Hematopoietic multipotent progenitor cell (in vitro differentiated cells): ENCODE data around the gene CD58. TPM values are rescaled to one million over a fixed set of nuclear protein-coding genes. Genes with fewer than 3 reads are reported as not detected.

Source experiments
- DNase-seq, 3 donors: peaks; one replicate each; pipeline ENCODE4 v3.0.0-alpha.2; 2011 to 2015; ENCODE audit warnings: low read depth in 2 of 3, low spot score in 2 of 3
- total RNA-seq: library from RNA; depleted of rRNA; stranded (reverse); fragments of >200 nt; gene quantifications from one replicate; pipeline ENCODE4 v1.2.3, GENCODE V29; 2012

The CD58 gene
- total RNA-seq, 1 donor = 26.9 TPM

DNA sequence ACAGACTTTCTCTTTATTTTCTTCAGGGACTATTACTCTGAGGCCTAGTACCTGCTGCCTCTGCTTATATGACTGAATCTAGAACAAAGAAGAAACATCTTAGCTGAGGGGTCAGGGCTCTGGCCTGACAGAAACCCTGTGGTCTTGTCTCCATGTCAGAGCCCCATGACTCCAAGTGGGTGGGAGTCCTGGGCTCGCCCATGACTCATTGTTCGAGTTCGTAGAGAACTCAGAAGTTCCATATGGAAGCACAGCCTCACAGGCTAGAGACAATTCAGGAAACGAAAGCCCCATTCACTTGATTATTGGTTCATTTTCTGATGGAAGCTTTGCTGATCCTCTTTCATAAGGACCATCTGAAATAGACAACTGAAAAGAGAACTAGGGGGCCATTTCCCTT lies 73.2 kb downstream of the CD58 start:
- no peak for DNase-seq

DNA sequence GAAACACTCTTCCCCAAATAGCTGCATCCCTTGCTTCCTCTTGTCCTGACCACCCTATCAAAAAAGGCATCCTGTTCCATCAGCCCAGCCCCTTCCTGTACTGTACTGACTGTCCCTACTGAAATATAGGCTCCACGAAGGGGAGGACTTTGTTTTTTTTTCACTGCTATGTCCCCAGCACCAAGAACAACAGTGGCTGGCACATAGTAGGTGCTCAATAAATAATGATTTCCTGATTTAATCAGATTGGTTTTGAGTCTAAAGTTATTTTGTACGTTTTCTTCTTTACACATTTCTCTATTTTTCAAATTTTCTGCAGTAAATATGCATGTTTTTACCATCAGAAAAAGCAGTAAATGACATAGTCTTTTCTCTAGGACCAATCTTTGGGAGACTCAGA lies 73.9 kb downstream of the CD58 start:
- DNase-seq = no peak

DNA sequence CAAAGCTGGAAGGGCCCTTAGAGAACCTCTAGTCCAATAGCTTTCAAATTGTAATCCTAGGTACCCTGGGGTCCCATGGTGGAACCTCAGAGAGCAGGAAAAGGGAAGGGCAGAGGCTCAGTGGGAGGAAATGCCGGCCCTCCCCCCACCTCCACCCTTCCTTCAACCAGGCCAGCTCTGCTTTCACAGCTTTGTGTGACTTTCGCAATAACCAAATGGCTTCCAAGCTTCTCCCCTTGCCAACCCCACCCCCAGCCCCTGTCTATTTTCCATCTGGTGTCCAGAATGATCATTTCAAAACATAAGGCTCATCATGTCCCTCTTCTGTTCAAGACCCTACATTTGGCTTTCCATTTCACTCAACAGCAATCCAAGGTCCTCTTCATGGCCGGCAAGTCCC lies 74.4 kb downstream of the CD58 start:
- no peak for DNase-seq

DNA sequence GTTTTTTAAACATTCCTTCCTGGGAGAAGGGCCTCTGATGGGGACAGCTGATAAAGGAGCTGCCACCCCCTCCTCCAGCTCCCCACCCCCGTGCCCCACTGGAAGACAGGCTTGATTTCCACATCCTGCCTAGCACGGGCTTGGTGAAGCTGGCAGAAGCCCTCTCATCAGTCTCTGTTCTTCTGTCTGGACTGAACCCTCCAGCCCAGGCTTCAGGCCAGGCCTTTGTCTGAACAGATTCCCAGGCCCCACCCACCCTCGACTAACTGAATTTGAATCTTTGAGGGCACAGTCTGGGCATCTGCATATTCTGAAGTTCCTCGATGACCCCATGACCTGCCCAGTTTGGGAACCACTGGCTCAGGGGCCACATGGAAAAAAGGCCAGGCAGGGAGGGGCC lies 75.3 kb downstream of the CD58 start:
- DNase-seq = no peak

DNA sequence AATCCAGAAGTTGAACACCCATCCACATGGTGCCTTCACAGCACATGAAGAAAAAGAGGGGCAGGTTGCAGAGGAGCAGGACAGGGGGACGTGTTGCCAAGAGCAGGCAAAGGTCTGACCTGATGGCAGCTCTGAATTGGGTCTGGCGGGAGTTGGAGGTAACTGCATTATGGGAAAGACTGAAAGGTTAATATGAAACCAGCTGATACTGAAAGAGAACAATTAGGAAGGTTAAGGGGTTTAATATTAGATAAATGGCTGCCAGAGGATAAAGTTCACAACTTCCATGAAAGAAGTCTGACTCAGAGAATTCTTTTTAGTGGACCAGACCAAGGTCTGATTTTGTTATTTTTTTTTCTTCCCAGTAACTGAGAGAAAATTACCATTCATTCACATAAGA lies 76.1 kb downstream of the CD58 start:
- no peak for DNase-seq

DNA sequence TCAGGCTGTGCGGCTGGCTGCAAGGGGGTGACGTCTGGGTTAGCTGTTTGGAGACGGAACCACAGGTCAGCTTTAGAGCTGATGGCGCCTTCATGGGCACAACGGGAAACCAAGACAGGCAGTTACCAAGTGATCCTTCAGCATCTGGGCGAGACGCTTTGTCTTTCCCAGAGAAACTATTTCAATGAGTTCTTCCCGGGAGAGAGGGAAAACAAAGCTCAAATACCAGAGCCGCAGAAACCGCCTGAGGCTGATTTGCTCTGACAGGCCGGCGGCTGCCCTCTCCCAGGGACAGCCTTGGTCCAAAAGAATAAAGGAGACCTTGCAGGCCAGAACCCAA lies 76.5 kb downstream of the CD58 start:
- DNase-seq = no peak

DNA sequence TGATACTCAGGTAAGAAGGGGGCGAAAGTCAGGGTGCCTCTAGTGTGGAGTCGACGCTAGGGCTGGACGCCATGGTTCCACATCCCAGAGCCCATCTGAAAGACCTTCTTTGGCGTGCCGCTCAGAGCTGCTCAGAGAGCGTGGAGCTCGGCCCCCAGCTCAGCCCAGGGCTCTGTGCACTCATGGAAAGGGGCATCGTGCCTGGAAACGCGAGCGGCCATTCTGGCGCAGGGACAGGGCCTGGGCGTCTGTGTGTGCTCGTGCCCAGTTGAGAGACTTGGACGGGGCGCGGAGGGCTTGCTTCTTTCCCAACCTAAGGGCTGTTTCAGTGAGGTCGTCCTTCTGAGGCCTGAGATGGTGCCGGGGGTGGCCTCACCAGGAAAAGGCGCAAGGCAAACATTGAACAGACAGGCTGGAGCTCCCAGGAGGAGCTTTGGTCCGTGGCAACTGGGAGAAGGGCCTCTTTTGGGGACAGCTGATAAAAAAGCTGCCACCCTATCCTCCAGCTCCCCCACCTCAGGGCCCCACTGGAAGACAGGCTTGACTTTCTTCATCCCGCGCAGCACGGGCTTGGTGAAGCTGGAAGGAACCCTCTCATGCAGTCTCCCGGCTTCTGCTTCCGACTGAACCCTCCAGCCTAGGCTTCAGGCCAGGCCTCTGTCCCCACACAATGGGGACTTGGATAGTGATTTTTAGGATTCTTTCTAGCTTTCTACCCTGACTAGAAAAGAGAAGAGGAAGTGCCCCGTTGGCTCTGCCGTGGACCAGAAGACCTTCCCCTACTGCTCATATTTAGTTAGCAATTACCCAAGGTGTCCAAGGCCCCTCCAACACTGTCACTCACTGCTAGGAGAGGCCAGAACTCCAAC lies 77.1 kb downstream of the CD58 start:
- no peak for DNase-seq

DNA sequence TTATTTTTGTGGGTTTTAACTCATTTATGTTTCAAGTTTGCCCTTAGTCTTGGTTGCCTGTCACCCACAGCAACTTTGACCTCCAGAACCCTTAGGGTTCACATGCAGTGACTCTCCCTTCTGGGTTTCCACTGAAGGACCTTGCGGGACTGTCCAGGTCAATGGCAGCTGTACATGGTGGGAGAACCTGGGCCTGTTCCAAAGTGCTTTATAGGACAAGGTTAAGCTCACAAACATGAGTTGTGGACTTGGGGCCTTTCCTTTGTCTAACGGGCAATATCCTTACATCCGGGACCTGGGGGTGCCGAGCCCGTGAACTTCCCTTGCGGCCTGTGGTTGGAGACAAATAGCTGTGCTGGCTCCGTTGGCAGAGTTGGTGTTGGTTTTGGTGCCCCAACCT lies 77.8 kb downstream of the CD58 start:
- DNase-seq = no peak

DNA sequence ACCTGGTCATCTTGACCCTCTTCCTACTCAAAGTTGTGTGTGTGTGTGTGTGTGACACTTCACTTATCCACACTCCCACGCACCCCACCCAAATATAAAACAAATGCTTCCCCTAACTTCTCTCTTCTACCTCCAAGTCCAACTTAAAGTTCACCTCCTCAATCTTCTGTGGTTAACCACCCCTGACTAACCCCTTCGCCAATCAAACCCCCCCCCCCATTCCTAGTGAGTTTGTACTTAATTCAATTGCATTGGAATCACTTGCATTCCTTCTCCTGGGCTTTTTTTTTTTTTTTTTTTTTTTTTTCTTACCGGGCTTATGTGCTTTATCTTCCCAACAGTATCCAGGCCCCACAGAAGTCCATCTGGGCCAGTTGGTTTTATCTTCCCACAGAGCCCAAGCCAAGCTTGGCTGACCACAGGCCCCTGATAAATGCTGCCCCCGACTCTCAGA lies 78.4 kb downstream of the CD58 start:
- no peak for DNase-seq

DNA sequence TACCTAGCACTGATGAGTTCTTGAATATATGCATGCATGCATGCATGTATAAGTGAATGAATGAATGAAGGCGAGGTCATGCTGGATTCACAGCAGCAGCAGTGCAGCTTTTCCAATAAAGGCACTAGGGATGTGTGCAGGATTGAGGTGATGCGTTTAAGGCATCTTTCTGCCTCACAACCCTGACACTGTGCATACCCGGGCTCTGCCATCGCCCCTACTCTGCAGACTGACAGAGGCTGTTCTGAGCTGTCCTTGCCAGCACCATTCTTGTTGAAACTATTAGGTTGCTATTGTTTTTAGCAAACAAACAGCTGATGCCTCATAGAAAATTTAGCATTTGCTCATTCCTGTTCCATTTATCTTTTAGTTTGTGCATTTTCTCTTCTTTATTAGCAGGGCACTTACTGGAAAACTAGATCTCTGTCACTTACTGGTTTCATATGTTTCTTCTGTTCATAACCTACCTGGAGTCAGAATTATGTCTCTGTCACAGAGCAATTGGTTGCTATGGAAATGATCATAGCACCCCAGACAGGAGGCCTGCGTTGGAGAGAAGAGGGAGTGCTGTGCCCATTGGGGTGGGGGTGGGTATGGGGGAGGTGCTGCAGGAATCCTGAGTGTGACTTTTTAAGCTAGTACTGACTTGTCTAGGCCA lies 79.0 kb downstream of the CD58 start:
- no peak for DNase-seq

DNA sequence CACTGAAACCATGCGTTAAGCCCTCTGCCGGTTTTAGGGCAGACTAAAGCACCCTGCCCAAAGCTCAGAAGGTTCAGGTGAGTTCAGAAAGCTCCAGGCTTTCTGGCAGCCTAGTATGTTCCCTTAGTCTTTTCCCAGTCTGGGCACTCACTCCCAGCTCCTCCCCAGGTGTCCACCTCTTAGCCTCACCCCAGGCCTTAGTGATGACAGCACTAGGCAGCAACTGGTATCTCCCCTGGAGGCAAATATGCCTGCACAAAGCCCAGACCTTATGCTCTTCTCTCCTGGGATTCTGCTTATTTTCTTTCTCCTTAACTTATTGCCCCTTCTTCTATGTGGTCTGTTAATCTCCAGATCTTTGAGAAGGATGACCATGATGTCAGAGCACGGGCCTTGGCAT lies 80.2 kb downstream of the CD58 start:
- DNase-seq = no peak

DNA sequence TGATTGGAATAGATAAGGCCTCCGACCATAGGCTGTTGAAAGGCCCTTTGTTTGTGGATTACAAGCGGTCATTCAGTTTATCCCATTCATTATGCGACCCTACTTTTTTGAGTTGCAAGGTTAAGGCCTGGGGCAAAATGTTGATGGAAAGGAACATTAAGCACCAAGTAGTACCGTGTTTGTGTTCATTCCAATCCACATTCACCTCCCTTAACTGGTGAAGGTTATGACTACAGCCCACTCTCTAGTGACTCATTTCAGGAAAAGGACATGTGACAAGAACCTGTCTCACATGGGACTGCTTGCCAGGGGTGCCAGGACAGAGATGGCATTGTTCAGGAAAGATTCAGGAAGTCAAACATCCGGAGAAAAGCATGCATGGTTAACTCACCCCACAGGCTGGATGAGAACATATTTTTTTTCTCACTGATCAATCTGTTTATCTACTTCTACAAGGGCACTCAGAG lies 81.6 kb downstream of the CD58 start:
- no peak for DNase-seq

DNA sequence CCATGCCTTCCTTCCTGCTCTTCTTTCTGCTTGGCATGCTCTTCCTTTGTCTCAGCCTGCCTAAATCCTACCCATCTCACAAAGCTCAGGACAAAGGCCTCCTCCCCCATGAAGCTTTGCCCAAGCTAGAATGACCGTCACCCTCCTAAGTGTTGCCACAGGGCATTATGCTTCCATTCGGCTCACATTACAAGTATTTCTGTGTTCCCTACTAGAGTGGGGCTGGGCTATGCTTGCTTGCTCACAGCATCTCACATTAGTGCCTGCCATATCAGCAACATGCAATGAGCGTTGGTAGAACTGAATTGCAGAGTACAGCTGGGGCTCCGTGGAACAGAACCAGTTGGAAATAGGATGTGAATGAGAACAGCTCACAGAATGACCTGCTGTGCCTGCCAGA lies 82.8 kb downstream of the CD58 start:
- no peak for DNase-seq

DNA sequence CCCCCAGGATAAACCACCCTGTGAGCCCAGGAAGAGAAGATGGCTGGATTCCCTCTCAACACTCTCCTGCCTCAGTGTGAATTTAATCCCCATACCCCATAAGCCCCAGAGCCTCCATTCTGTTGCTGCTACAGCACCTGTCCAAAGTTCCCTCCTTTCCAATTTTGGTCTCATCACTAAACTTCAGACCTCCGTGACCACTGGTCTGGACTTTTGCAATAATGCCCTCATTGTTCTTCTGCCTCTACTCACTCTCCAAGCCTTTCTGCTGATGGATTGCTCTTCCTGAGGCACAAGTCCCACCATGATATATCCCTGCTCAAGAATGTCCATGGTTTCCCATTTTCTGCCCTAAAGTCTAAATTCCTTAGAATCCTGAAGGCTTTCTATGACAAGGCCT lies 83.2 kb downstream of the CD58 start:
- DNase-seq = no peak

DNA sequence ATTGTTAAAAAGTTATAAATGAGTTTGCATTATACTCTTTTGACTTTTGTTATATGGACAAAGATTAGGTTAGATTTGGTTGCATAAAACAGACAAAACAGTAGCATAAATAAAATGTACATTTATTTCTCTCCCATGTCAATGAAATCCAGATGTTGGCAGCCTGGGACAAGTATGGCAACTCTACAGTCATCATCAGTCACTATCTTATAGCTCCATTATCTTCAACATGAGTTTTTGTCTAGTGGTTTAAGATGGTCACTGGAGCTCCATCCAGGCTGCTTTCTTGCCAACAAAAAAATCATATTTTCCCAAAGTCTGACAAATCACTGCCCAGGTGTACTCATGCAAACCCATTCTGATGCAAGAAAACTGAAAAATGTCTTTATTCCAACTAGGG lies 83.8 kb downstream of the CD58 start:
- no peak for DNase-seq

DNA sequence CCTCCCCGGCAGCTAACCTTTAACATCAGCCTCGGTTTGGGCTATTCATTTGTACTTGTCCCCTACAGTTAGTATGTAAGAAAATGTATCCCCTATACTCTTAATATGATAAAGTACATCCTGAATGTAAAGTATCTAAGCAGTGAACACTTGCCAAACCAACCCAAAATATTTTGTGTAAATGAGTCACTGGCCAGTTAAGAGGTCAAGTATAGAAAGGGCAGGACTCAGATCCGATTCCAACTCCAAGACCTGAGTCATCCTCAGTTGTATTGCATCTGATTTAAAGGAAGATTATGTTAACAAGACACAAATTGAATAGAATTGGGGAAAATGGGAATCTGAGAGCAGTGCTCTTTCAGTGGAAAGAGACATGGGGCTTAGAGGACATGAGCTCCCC lies 84.4 kb downstream of the CD58 start:
- DNase-seq = no peak

DNA sequence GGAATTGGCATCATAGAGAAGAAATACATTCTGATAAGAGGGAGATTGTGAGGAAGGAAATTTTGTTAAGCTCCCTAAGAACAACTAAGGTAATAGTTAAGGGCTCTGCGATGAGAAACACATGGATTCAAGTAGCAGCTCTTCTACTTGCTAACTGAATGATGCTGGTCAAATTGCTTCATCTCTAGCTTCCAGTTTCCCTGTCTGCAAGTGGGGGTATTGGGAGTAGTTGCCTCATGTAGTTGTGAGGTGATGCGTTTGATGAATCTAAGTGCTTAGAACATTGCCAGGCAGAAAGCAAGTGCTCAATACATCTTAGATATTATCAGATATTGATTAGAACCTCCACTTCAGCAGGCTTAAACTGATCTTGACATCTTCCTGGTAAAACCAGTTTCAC lies 84.8 kb downstream of the CD58 start:
- DNase-seq = no peak

DNA sequence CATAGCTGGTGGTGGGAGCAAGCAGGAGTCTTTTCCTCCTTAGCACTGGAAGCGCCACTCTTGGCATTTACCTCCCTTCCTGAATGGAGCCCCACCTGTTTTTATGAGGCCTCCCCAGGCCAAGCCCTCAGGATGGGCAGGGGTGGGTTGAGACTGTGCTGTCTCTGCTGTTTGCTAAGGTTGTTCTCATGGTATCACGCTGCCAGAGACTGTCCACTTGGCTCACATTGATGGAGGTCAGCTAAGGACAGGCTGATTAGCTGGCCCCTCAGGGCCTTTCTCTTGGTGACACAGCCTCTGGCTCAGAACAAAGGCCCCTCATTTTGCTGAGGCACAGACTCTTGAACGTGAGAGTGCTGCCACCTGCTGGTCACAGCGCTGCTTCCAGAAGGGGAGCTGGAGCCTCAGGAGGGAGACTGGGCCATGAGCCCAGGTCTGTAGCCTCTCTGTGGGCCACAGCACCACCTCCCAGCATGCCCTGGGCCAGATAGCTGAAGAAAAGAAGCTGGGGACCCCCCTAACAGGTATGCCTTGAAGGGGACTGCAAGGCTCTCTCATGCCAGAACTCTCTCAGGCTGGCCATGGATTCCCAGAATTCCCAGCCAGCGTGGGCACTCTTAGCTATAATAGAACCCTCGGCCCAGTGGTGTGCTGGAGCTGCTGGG lies 85.6 kb downstream of the CD58 start:
- peak; percentile 74 to 92 (median 81) for DNase-seq

DNA sequence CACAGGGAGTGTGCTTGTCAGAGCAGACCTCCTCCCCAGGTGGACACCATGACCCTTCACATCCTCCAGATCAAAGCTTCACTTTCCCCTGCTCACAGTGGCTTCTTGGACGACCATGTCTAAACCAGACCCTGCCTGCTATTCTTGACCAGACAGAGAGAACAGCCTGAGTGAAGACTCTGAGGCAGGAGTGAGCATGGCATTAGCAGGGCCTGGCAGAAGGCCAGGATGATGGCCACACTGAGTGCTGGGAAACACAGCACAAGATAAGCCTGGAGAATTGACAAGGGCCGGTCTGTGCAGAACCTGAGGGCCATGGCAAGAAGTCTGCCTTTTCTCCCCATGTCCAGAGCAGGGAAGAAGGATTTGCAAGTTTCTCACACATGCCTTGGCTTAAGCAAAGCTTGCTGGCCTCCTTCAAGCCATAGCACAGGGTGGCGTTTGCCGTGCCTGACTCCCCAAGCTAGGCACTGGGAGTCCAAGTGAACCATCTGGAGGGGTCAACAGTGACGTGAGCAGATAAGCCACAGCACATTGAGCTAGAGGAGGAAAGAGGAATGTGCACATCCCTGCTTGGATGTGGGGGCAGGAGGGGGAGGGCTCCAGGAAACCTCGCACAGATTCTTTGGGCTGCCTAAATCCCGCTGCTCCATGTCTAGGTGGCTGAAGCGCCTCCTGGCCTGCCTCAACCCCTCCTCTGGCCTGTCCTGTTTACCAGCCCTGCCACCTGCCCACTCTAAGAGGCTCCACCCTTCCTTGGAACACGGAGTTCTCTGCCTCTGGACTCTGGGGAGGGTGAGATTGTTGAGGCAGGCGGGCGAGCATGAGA lies 87.1 kb downstream of the CD58 start:
- DNase-seq = no peak

DNA sequence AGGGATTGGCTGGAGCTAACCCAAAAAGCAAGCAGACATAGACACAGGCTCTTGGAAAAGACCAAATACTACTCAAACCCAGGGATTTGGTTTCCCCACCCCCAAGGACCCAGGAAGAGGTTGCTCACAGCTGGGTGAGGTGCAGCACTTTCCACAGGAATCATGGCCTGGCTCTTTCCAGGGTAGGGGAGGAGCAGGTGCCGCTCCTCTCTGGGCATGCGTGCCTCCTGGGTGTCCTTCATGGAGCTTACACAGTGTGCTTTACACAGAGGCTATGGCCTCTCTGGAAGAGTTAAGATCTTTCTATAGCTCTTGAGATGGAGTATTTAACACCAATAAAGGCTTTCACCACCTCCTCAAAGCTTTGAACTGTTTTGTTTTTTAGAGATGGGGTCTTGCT lies 88.3 kb downstream of the CD58 start:
- DNase-seq = no peak

DNA sequence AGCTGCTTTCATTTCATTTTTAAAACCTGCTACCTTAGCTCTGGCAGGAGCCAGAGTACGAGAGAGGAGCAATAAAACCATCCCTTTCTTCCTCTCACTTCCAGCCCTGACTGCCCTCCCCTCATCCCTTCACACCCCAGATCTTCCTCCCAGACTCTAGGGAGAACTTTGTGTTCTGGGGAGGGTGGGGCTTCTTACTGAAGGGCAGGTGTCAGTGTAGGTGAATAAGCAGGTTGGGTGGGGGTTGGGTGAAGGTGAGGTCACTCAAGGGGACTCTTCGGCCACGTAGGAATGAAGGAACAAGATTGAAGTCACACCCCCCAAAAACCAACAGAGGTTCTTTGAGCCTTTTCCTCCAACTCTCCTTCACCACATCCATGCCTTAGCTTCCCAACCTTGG lies 88.9 kb downstream of the CD58 start:
- DNase-seq = no peak
